ENCODE results near the gene MSH6.

Gene MSH6

GRCh38 chr2:47782671-47783485 lies at the start of gene MSH6:
Gene MSH6, plus strand, starts transcription at chr2:47783145. Its CDS starts 89 bp downstream, at chr2:47783234.
- peak; percentile 86 to 87 for DNase-seq

GRCh38 chr2:47735136-47735869 lies 47.6 kb upstream of the MSH6 start:
- no peak for DNase-seq

- no peak for DNase-seq
These were observed 47.0 kb upstream of the MSH6 start for GRCh38 chr2:47735912-47736311.

- DNase-seq, result no peak
These were observed 45.6 kb upstream of the MSH6 start for GRCh38 chr2:47737191-47737975.

GRCh38 chr2:47738331-47738730 lies 44.6 kb upstream of the MSH6 start:
- no peak for DNase-seq

GRCh38 chr2:47741101-47741500 lies 41.8 kb upstream of the MSH6 start:
- DNase-seq, result no peak

GRCh38 chr2:47741637-47742036 lies 41.3 kb upstream of the MSH6 start:
- DNase-seq, result no peak

GRCh38 chr2:47744074-47744473 lies 38.9 kb upstream of the MSH6 start:
- no peak for DNase-seq

GRCh38 chr2:47747878-47748277 lies 35.1 kb upstream of the MSH6 start:
- DNase-seq, result no peak

GRCh38 chr2:47751856-47752414 lies 31.0 kb upstream of the MSH6 start:
- no peak for DNase-seq

- DNase-seq, result no peak
These were observed 15.5 kb upstream of the MSH6 start for GRCh38 chr2:47767497-47767844.

GRCh38 chr2:47767880-47768609 lies 14.9 kb upstream of the MSH6 start:
- peak; percentile 50 to 72 for DNase-seq

- no peak for DNase-seq
These were observed 13.6 kb upstream of the MSH6 start for GRCh38 chr2:47769318-47769717.

GRCh38 chr2:47771211-47771610 lies 11.7 kb upstream of the MSH6 start:
- no peak for DNase-seq

- DNase-seq, result no peak
These were observed 10.6 kb upstream of the MSH6 start for GRCh38 chr2:47772343-47772742.

GRCh38 chr2:47774567-47774966 lies 8.4 kb upstream of the MSH6 start:
- no peak for DNase-seq

- DNase-seq, result no peak
These were observed 5.5 kb upstream of the MSH6 start for GRCh38 chr2:47777277-47777937.

GRCh38 chr2:47778698-47779425 lies 4.1 kb upstream of the MSH6 start:
- no peak for DNase-seq

GRCh38 chr2:47779426-47779790 lies 3.5 kb upstream of the MSH6 start:
- no peak for DNase-seq

- DNase-seq, result no peak
These were observed 619 bp upstream of the MSH6 start for GRCh38 chr2:47782381-47782670.

All from stimulated activated CD4-positive, alpha-beta T cell treated with anti-CD3 and anti-CD28 coated beads, Interleukin-4, amount 100 ng/mL, for 4 hours (primary cell).